ENCODE results near the gene NUP43. TPM values are rescaled to one million over a fixed set of nuclear protein-coding genes. Genes with fewer than 3 reads are reported as not detected.

The NUP43 gene
- total RNA-seq, 2 donors from 2014 or later = 18.3 to 26.7 TPM

DNA sequence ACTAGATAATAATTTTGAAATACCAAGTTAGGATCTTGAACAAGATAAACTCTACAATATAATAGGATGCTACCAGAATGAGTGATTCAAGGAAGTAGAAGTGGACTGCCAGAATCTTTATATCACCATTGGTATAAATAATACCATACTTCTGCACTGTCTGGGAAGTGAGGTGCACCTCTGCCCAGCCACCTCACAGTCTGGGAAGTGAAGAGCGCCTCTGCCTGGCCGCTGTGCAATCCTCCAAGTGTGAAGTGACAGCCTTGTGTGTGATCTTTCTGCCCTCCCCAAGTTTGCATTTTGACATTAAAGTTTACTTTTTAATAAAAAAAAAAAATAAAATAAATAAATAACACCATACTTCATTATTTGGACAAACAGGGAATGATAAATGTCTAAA lies 47.2 kb downstream of the NUP43 start:
- Histone ChIP-seq H3K4me3 (no peak overlapping the region), H3K27me3 (replicated peaks; ENCODE audit: insufficient read depth) (no peaks in the 10 kb centered on the region), H3K9me3 (no peaks in the 10 kb centered on the region), H3K4me1 (ENCODE audit: control insufficient read depth in 1 of 2, low read depth in 2 of 2) (peaks cover 10 to 19% of the 10 kb centered on the region in 2 donors), H3K27ac (no peak overlapping the region), H3K36me3 (peaks cover 14% of the 10 kb centered on the region)
- TF ChIP-seq, protein P1, sequence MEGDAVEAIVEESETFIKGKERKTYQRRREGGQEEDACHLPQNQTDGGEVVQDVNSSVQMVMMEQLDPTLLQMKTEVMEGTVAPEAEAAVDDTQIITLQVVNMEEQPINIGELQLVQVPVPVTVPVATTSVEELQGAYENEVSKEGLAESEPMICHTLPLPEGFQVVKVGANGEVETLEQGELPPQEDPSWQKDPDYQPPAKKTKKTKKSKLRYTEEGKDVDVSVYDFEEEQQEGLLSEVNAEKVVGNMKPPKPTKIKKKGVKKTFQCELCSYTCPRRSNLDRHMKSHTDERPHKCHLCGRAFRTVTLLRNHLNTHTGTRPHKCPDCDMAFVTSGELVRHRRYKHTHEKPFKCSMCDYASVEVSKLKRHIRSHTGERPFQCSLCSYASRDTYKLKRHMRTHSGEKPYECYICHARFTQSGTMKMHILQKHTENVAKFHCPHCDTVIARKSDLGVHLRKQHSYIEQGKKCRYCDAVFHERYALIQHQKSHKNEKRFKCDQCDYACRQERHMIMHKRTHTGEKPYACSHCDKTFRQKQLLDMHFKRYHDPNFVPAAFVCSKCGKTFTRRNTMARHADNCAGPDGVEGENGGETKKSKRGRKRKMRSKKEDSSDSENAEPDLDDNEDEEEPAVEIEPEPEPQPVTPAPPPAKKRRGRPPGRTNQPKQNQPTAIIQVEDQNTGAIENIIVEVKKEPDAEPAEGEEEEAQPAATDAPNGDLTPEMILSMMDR (IDR thresholded peaks at IDR 0.05) = no peak
- ATAC-seq (ENCODE audit: insufficient number of reproducible peaks, low FRiP score, low read depth) = no peak
- no peak for DNase-seq (ENCODE audit: low spot score)

DNA sequence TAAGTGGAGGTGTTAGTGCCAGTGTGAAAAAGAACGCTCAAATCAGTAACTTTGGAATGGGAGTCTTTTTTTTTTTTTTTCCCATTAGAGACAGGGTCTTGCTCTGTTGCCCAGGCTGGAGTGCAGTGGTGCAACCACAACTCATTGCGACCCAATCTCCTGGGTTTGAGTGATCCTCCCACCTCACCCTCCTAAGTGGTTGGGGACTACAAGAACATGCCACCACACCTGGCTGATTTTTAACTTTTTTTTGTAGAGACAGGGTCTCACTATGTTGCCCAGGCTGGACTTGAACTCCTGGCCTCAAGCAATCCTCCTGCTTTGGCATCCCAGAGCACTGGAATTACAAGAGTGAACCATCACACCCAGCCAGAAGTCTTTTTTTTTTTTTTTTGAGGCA lies 48.2 kb downstream of the NUP43 start:
- no peak overlapping the region for H3K27ac ChIP-seq
- H3K9me3 ChIP-seq = no peaks in the 10 kb centered on the region
- TF ChIP-seq, protein P1 (IDR thresholded peaks at IDR 0.05) = no peak
- no peak for ATAC-seq (ENCODE audit: insufficient number of reproducible peaks, low FRiP score, low read depth)
- H3K36me3 ChIP-seq = peaks cover 21% of the 10 kb centered on the region
- H3K4me1 ChIP-seq (ENCODE audit: control insufficient read depth in 1 of 2, low read depth in 2 of 2) = peaks cover 10 to 19% of the 10 kb centered on the region in 2 donors
- H3K4me3 ChIP-seq = no peak overlapping the region
- no peaks in the 10 kb centered on the region for H3K27me3 ChIP-seq (replicated peaks; ENCODE audit: insufficient read depth)
- DNase-seq (ENCODE audit: low spot score) = no peak

DNA sequence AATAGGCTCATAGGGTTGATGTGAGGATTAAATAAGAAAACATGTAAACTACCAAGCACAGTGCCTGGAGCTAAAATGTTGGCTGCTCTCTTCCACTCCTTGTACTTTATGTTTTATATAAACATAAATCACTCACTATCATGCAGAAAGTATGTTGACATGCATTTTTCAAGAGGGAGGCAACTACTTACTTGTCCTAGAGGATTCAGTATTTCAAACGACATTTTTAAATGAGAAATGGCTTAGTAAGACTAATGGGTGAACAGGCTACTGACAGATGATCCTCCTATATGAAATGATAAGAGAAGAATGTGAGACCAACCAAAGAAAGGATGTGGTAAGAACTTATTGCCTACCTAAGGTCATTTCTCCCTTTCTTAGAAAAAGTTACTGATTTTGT lies 49.4 kb downstream of the NUP43 start:
- no peak overlapping the region for H3K4me3 ChIP-seq
- H3K9me3 ChIP-seq = no peaks in the 10 kb centered on the region
- no peak for DNase-seq (ENCODE audit: low spot score)
- peaks cover 6 to 19% of the 10 kb centered on the region in 2 donors for H3K4me1 ChIP-seq (ENCODE audit: control insufficient read depth in 1 of 2, low read depth in 2 of 2)
- no peak overlapping the region for H3K27ac ChIP-seq
- H3K27me3 ChIP-seq (replicated peaks; ENCODE audit: insufficient read depth) = no peaks in the 10 kb centered on the region
- H3K36me3 ChIP-seq = peaks cover 31% of the 10 kb centered on the region
- no peak for ATAC-seq (ENCODE audit: insufficient number of reproducible peaks, low FRiP score, low read depth)
- TF ChIP-seq, protein P1 (IDR thresholded peaks at IDR 0.05) = no peak

DNA sequence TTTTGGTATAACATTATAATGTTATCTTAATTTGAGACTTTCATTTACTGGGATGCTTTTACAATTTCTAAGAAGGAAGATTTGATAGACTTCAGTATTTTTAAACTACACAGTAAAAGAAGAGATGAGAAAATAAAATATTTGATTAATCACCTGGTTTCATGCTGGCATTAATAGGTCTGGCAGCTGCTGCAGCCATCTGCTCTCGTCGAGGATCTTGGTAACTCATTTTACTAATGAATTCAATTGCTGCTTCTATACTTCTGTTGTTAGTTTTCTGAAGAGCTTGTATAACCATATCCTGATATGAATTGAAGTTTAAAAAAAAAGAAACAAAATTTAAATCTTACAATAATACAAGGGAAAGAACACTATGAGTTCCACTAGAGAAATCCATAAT lies 51.4 kb downstream of the NUP43 start:
- Histone ChIP-seq H3K36me3 (peaks cover 28% of the 10 kb centered on the region), H3K4me3 (no peak overlapping the region), H3K27ac (no peak overlapping the region), H3K4me1 (ENCODE audit: control insufficient read depth in 1 of 2, low read depth in 2 of 2) (peaks cover 0 to 9% of the 10 kb centered on the region in 2 donors), H3K9me3 (no peaks in the 10 kb centered on the region), H3K27me3 (replicated peaks; ENCODE audit: insufficient read depth) (no peaks in the 10 kb centered on the region)
- DNase-seq (ENCODE audit: low spot score) (no peak), ATAC-seq (ENCODE audit: insufficient number of reproducible peaks, low FRiP score, low read depth) (no peak)
- TF ChIP-seq, protein P1 (IDR thresholded peaks at IDR 0.05) = no peak

DNA sequence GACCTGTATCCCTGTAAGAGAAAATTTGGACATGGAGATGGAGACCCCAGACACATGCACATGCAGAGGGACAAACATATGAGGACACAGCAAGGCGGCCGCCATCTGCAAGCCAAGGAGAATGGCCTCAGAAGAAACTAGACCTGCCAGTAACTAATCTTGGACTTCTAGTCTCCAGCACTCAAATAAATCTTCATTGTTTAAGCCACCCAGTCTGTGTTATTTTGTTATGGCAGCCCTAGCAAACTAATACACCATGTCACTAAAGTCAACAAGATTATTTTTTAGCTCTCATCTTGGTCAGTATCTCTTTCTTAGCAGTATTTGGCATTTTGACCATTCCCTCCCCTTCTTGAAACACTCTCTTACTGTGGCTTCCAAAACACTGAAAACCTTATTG lies 55.1 kb downstream of the NUP43 start:
- ATAC-seq (ENCODE audit: insufficient number of reproducible peaks, low FRiP score, low read depth) (no peak), DNase-seq (ENCODE audit: low spot score) (no peak)
- Histone ChIP-seq H3K36me3 (peaks cover 28% of the 10 kb centered on the region), H3K4me1 (ENCODE audit: control insufficient read depth in 1 of 2, low read depth in 2 of 2) (no peaks in the 10 kb centered on the region), H3K4me3 (no peak overlapping the region), H3K27me3 (replicated peaks; ENCODE audit: insufficient read depth) (no peaks in the 10 kb centered on the region), H3K27ac (no peak overlapping the region), H3K9me3 (no peaks in the 10 kb centered on the region)
- TF ChIP-seq, protein P1 (IDR thresholded peaks at IDR 0.05) = no peak

All from thoracic aorta (tissue), 2 donors.